Epithelial cell of esophagus (primary cell): ENCODE data around the gene DNAJB6.
A peak's percentile ranks its signal among the peaks of the same experiment; 100 is the strongest.

Experiments
- DNase-seq: peaks from one replicate; pipeline ENCODE4 v3.0.0; 2010; ENCODE audit warnings: low read depth
- H3K4me3 ChIP-seq: 2 replicates; pipeline ENCODE4 v1.5.1; 2011; ENCODE audit warnings: mild to moderate bottlenecking, low read length, control low read depth
- TF ChIP-seq, protein P1 (sequence below): IDR thresholded peaks from 2 replicates; pipeline ENCODE4 v1.5.1; 2011; ENCODE audit warnings: low read depth, mild to moderate bottlenecking, low read length, control low read depth, inconsistent platforms; ENCODE audit not compliant: insufficient read depth; ENCODE audit errors: missing control alignments

The DNAJB6 gene

DNA sequence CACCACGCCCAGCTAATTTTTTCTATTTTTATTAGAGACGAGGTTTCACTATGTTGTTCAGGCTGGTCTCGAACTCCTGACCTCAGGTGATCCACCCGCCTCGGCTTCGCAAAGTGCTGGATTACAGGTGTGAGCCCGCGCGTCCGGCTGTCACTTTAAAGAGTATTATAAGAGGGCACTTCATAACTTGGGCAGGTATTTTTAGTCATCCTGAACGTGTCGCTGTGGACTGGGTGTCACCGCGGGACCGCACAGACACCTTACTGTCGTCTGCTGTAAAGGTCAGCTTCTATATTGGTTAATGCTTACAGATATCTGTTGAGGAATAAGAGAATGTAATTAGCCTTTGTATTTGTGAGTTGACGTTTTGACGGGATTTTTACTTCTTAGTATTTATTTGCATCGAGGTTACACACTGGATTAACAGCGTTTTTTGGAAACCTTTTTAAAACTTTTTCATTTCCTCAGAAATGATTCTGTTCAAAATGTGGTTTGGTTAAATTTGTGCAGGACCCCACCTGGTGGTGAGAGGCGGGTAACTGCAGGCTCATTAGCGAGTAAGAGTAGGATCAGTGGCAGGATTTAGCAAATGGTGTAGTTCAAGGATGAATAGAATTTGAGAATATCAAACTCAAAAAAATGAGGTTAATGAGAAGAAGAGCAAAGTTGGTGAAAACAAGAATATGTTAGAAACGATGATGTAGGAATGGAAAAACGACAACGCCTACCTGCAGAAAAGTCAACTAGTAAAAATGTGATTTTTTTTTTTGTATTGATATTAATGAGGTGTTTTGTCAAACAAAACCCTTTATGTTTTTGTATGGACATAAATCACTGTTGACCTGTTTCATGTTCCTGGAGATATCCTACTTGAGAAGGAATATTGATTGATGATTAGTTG, 3.2 kb downstream of the DNAJB6 start:
- no peak overlapping the region for H3K4me3 ChIP-seq
- TF ChIP-seq, protein P1, sequence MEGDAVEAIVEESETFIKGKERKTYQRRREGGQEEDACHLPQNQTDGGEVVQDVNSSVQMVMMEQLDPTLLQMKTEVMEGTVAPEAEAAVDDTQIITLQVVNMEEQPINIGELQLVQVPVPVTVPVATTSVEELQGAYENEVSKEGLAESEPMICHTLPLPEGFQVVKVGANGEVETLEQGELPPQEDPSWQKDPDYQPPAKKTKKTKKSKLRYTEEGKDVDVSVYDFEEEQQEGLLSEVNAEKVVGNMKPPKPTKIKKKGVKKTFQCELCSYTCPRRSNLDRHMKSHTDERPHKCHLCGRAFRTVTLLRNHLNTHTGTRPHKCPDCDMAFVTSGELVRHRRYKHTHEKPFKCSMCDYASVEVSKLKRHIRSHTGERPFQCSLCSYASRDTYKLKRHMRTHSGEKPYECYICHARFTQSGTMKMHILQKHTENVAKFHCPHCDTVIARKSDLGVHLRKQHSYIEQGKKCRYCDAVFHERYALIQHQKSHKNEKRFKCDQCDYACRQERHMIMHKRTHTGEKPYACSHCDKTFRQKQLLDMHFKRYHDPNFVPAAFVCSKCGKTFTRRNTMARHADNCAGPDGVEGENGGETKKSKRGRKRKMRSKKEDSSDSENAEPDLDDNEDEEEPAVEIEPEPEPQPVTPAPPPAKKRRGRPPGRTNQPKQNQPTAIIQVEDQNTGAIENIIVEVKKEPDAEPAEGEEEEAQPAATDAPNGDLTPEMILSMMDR = peak; percentile 98
- peak; percentile 77 for DNase-seq

DNA sequence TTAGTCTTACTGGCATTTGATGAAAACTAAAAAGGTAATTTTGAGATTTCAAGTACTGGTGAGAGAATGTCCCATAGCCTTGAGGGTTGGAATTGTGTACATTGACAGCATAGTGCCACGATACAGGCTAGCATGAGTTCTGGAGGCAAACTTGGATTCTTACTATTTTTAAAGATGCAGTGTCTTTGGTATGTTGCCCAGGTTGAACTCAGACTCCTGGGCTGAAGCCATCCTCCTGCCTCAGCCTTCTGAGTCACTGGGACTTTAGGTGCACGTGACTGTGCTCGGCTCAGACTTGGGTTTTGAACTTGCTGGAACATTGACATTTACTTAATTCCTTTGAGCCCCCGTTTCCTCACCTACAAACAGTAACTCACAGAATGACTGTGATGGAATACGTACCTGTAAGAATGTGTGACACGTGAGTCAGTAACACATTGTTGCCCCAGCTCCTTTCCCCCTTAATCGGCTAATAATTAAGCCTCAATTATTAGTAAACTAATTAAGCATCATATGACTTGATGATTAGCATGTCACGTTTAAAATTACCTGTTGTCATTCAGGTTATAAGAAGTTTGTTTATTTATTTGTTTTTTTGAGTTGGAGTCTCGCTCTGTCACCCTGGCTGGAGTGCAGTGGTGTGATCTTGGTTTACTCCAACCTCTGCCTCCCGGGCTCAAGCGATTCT, 10.6 kb downstream of the DNAJB6 start:
- TF ChIP-seq, protein P1 = no peak
- H3K4me3 ChIP-seq = no peak overlapping the region
- peak; percentile 90 for DNase-seq

DNA sequence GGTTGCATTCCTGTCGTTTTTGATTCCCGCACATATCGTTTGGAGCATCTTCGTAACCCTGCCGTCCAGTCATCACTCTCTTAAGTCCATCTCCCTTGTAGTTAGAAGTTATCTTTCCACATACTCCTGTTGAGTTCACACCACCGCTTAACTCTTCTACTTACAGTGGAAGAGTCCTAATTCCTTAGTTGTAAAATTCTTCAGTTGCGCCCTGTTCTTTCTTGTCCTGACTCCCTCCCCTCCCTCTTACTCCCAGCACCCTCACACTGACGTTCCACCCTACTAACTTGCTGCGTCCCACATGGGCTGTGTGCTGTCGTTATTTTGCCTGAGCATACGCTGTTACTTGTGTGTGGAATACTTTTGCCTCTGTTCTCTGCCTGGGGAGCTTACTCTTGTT, 11.7 kb downstream of the DNAJB6 start:
- DNase-seq = no peak
- TF ChIP-seq, protein P1 = no peak
- no peak overlapping the region for H3K4me3 ChIP-seq

DNA sequence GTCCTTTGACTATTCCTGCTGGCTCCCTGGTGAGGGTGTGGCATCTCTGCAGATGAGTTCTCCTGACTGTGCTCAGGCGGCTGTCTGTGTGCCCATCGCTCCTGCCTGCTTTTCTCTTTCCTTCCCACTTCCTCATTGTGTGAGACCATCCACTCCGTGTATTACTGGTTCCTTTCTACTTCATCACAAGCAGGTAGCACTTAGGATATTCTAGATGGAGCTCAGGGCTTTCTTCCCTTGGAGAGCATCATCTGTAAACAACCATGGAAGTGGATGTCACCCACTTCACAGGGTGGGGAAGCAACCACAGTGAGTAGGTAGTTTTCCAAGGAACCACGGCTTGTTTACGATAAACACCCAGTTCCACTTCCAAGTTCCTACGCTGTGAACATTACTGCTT, 15.7 kb downstream of the DNAJB6 start:
- no peak overlapping the region for H3K4me3 ChIP-seq
- no peak for DNase-seq
- TF ChIP-seq, protein P1 = no peak

DNA sequence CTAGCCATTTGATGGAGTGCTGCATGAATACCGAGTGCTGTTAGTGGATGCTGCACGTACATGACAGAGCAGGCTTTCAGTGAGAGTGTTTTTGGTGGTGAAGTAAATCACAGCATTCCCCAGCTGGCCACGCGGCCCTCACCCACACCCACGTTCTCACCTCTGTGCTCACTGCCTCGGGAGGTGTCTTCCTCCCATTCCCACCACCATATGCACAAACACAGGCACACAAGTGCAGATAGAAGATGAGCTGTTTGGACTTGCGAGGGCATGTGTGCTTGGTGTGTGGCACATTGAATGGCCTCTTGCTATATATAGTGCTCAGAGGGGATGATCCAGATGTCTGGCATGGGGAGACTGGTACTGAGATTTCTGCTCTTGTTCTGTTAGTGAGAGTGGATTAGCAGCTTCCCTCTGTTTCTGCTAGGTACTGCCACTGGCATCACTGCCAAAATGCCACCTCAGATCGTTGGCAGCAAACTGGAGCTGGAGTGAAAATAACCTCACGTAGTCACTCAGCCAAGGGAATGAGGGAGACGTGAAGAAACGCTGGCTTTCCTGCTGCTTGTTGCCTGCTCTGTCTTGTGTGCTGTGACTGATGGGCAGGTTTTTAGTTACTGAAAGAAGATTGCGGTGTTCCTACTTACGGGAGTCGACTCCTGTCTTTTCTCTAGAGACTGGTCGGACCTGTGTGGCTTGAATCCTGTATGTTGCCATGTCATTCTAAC, 19.1 kb downstream of the DNAJB6 start:
- peak overlapping the region; percentile 1 for H3K4me3 ChIP-seq
- TF ChIP-seq, protein P1 = peak; percentile 3

DNA sequence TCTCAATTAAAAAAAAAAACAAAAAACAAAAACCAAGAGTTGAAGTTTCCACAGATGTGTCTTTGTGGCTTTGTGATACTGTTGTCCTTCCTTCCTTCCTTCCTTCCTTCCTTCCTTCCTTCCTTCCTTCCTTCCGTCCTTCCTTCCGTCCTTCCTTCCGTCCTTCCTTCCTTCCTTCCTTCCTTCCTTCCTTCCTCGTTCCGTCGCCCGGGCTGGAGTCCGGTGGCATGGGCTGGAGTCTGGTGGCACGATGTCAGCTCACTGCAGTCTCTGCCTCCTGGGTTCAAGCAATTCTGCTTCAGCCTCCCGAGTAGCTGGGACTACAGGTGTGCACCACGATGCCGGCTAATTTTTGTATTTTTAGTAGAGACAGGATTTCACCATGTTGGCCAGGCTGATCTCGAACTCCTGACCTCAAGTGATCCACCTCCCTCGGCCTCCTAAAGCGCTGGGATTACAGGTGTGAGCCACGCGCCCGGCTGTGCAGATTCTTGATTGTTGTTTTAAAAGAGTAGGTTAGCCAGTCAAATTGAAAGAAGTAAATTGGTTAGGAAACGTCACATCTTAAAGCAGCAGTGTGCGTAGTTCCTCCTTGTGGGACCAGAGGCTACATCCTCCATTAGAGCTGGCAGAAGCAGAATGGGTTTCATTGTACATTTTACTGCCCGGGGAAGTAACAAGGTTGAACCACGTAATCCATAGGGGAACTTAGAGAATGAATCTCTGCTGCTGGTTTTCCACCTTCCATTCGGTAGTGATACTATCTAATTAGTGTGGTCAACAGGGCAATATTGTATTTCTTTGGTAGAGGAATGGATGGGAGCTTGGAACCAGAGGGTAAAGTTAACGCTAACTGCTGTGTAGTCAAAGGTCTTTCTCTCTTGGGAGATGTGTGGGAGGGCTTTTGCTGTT, 20.6 kb downstream of the DNAJB6 start:
- H3K4me3 ChIP-seq = no peak overlapping the region
- no peak for DNase-seq
- TF ChIP-seq, protein P1 = no peak

More for the DNA sequence above, 19.1 kb downstream of the DNAJB6 start:
- DNase-seq = peak; percentile 93
